Upper lobe of left lung (tissue), 6 donors: ENCODE data around the gene CXCL17. TPM values are rescaled to one million over a fixed set of nuclear protein-coding genes. Genes with fewer than 3 reads are reported as not detected.
"Not testable (repeated sequence)": the region's sequence is repeated elsewhere in the genome, so short reads cannot be mapped to it uniquely, and the experiment has no call there.

ENCODE experiments used
- ATAC-seq, 2 donors: fragments of 200-7000 bp; cut with Tn5 transposase; one replicate each; pipeline ENCODE4 v1.9.1; 2022; ENCODE audit warnings: mild to moderate bottlenecking in 2 of 2, moderate library complexity in 2 of 2; ENCODE audit not compliant: low FRiP score in 2 of 2
- DNase-seq, 2 donors: peaks; one replicate each; pipeline ENCODE4 v3.0.0-alpha.2; 2019 to 2020
- H3K27ac ChIP-seq, 4 donors: fragments of 200-600 bp; sonication (generic); one replicate each; pipeline ENCODE4 v1.5.1; 2016 to 2019
- H3K27me3 ChIP-seq, 4 donors: fragments of 200-600 bp; sonication (generic); one replicate each; pipeline ENCODE4 v1.5.1; 2017 to 2019
- H3K36me3 ChIP-seq, 4 donors: fragments of 200-600 bp; sonication (generic); one replicate each; pipeline ENCODE4 v1.5.1; 2016 to 2019
- H3K4me1 ChIP-seq, 4 donors: fragments of 200-600 bp; sonication (generic); one replicate each; pipeline ENCODE4 v1.5.1; 2018 to 2019
- H3K4me3 ChIP-seq, 4 donors: fragments of 200-600 bp; sonication (generic); one replicate each; pipeline ENCODE4 v1.5.1; 2017 to 2019; ENCODE audit warnings: mild to moderate bottlenecking in 2 of 4, moderate library complexity in 1 of 4
- H3K9me3 ChIP-seq, 4 donors: fragments of 200-600 bp; sonication (generic); one replicate each; pipeline ENCODE4 v1.5.1; 2018 to 2019
- CTCF ChIP-seq, 6 experiments: fragments of 450-650 bp in 4 of 6; fragments of 200-600 bp in 2 of 6; sonication (generic) in 2 of 6; IDR thresholded peaks; one replicate each; pipeline ENCODE4 v1.5.1; 2016 to 2019; ENCODE audit warnings: antibody characterized with exemption in 6 of 6
- EP300 ChIP-seq, 4 donors: sonication (generic); formaldehyde crosslinking; IDR thresholded peaks; one replicate each; pipeline ENCODE4 v1.5.1; 2017; ENCODE audit warnings: antibody characterized with exemption in 4 of 4, control low read depth in 2 of 4
- POLR2A ChIP-seq, 4 donors: fragments of 450-650 bp; IDR thresholded peaks; one replicate each; pipeline ENCODE4 v1.5.1; 2016 to 2017; ENCODE audit warnings: antibody characterized with exemption in 4 of 4, mild to moderate bottlenecking in 2 of 4
- POLR2AphosphoS5 ChIP-seq, 2 donors: sonication (generic); formaldehyde crosslinking; IDR thresholded peaks; one replicate each; pipeline ENCODE4 v1.5.1; 2017; ENCODE audit warnings: antibody characterized with exemption in 2 of 2
- whole genome bisulfite sequencing, 2 donors: methylation state at CpG; one replicate each; pipeline ENCODE4 v1.1.5; 2017 to 2018; 5-methylcytosine and 5-hydroxymethylcytosine counted together
- total RNA-seq, 6 donors: library from RNA; depleted of rRNA in 4 of 6; stranded (reverse); fragments of >200 nt in 4 of 6; gene quantifications; one replicate each; pipeline versions ENCODE4 v1.1.0 to v1.2.1, GENCODE V29; 2016 to 2021
- donor health status: DM: no; HTN: no; CAD: no; lungs with moderate emphysema.
- donor health status: DM: no; HTN: yes; CAD: no; lungs with severe emphysema.

CXCL17 gene, protein sequence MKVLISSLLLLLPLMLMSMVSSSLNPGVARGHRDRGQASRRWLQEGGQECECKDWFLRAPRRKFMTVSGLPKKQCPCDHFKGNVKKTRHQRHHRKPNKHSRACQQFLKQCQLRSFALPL
- total RNA-seq = 100 to 1,000 TPM in 3 of 6 donors, 10 to 100 TPM in 3; 31.4 to 155 (median 92.3) TPM

- Histone ChIP-seq H3K9me3 (no peaks in the 10 kb centered on the region), H3K36me3 (no peaks in the 10 kb centered on the region), H3K27ac (peak within 1 kb of the TSS; percentile 62 to 85 (median 81)), H3K27me3 (no peaks in the 10 kb centered on the region), H3K4me1 (peaks cover 10 to 32% (median 11%) of the 10 kb centered on the region in 4 donors), H3K4me3 (peak within 1 kb of the TSS in 3 of 4 donors; percentile 36 to 43 (median 37))
- DNase-seq (peak in 1 of 2 donors; percentile 76), ATAC-seq (peak; percentile 21 to 63)
- 64 to 82% methylated on average over 7 of the region's 7 CpGs for WGBS, 2 donors
- peak in 2 of 4 donors; percentile 55 to 79 for TF ChIP-seq POLR2A (IDR thresholded peaks at IDR 0.05)
- TF ChIP-seq CTCF (IDR thresholded peaks at IDR 0.05) = no peak
- peak; percentile 49 to 86 for TF ChIP-seq POLR2AphosphoS5 (IDR thresholded peaks at IDR 0.05)
- peak in 2 of 4 donors; percentile 33 to 94 for TF ChIP-seq EP300 (IDR thresholded peaks at IDR 0.05)
These were observed at the start of gene CXCL17 for GRCh38 chr19:42442833-42443232. Gene CXCL17 (minus strand): TSS chr19:42442946. CDS start chr19:42442832, 114 bp downstream.

- Histone ChIP-seq H3K27ac (no peak overlapping the region), H3K27me3 (no peaks in the 10 kb centered on the region), H3K4me3 (no peak overlapping the region), H3K9me3 (no peaks in the 10 kb centered on the region), H3K36me3 (no peaks in the 10 kb centered on the region), H3K4me1 (peaks cover 0 to 3% (median 0%) of the 10 kb centered on the region in 4 donors)
- ATAC-seq (no peak), DNase-seq (no peak)
- 72 to 81% methylated on average over 6 of the region's 6 CpGs for WGBS, 2 donors
- TF ChIP-seq EP300 (IDR thresholded peaks at IDR 0.05) (no peak), POLR2A (IDR thresholded peaks at IDR 0.05) (no peak), CTCF (IDR thresholded peaks at IDR 0.05) (no peak), POLR2AphosphoS5 (IDR thresholded peaks at IDR 0.05) (no peak)
These were observed 46.2 kb upstream of the CXCL17 start for GRCh38 chr19:42488783-42489521.

DNA sequence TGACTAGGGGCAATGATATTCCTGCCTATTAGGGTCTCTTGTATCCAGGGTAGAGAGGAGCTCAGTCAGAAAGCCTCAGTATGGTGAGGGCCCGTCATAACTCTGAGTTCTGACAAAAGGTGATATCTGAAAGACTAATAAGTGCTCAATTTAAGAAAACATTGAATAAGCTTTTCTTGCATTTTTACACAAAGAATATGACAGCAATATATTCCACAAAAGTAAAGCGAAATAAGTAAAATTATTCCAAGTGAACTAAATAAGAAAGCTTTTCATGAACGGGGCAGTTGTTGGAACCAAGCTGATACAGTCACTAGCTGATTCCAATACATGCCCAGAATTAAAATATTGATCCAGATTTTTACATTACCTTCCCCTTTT is 45.0 kb upstream of the CXCL17 start:
- Histone ChIP-seq H3K27me3 (no peaks in the 10 kb centered on the region), H3K36me3 (no peaks in the 10 kb centered on the region), H3K4me3 (no peak overlapping the region), H3K27ac (no peak overlapping the region), H3K4me1 (peaks cover 0 to 3% (median 0%) of the 10 kb centered on the region in 4 donors), H3K9me3 (no peaks in the 10 kb centered on the region)
- no peak for ATAC-seq
- TF ChIP-seq EP300 (IDR thresholded peaks at IDR 0.05) (no peak), POLR2A (IDR thresholded peaks at IDR 0.05) (no peak), POLR2AphosphoS5 (IDR thresholded peaks at IDR 0.05) (no peak), CTCF (IDR thresholded peaks at IDR 0.05) (no peak)
- WGBS, 2 donors = 91 to 94% methylated on average over 3 of the region's 3 CpGs
- DNase-seq = no peak

DNA sequence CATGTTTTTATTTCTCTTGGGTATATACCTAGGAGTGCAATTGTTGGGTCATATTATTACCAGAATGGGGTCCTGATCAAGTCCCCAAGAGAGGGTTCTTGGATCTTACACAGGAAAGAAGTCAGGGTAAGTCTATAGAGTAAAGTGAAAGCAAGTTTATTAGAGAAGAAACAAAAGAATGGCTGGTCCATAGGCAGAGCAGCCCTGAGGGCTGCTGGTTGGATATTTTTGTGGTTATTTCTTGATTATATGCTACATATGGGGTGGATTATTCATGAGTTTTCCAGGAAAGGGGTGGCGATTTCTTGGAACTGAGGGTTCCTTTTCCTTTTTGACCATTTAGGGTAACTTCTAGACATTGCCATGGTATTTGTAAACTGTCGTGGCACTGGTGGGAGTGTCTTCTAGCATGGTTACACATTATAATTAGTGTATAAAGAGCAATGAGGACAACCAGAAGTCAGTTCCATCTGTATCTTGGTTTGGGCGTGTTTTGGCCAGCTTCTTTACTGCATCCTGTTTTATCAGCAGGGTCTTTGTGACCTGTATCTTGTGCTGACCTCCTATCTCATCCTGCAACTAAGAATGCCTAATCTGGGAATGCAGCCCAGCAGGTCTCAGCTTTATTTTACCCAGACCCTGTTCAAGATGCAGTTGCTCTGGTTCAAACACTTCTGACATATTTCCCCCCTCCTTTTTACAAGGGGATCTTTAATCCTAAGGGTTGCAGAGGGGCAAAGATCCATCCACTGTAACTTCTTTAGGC is 44.5 kb upstream of the CXCL17 start:
- WGBS, 2 donors = 63% methylated on average over 3 of the region's 3 CpGs
- Histone ChIP-seq H3K4me3 (no peak overlapping the region), H3K4me1 (peaks cover 0 to 3% (median 0%) of the 10 kb centered on the region in 4 donors), H3K9me3 (no peaks in the 10 kb centered on the region), H3K27ac (no peak overlapping the region), H3K36me3 (no peaks in the 10 kb centered on the region), H3K27me3 (no peaks in the 10 kb centered on the region)
- no peak for DNase-seq
- no peak for TF ChIP-seq POLR2A (IDR thresholded peaks at IDR 0.05)
- no peak for TF ChIP-seq POLR2AphosphoS5 (IDR thresholded peaks at IDR 0.05)
- TF ChIP-seq EP300 (IDR thresholded peaks at IDR 0.05) = no peak
- no peak for TF ChIP-seq CTCF (IDR thresholded peaks at IDR 0.05)
- no peak for ATAC-seq

GRCh38 chr19:42485036-42485435 is 42.3 kb upstream of the CXCL17 start:
- not testable (repeated sequence) for H3K27ac ChIP-seq, H3K9me3 ChIP-seq, H3K27me3 ChIP-seq, DNase-seq, ATAC-seq, H3K4me3 ChIP-seq, H3K36me3 ChIP-seq
- WGBS, 2 donors = 70 to 74% methylated on average over 4 of the region's 4 CpGs
- peaks cover 0 to 17% (median 16%) of the 10 kb centered on the region in 4 donors for H3K4me1 ChIP-seq
